Loucy (cell line): ENCODE data around the gene PRKCE.

Source experiments
- EZH2phosphoT487 ChIP-seq: fragments of 200-600 bp; IDR thresholded peaks from 2 replicates; pipeline ENCODE4 v1.6.1; 2018; ENCODE audit warnings: antibody characterized with exemption, mild to moderate bottlenecking, moderate library complexity, borderline replicate concordance
- TF ChIP-seq, protein P1 (sequence below): fragments of 200-600 bp; sonication (generic); conservative IDR thresholded peaks from 2 replicates; pipeline ENCODE4 v1.5.1; 2014; ENCODE audit warnings: mild to moderate bottlenecking, antibody characterized with exemption, low read length

DNA sequence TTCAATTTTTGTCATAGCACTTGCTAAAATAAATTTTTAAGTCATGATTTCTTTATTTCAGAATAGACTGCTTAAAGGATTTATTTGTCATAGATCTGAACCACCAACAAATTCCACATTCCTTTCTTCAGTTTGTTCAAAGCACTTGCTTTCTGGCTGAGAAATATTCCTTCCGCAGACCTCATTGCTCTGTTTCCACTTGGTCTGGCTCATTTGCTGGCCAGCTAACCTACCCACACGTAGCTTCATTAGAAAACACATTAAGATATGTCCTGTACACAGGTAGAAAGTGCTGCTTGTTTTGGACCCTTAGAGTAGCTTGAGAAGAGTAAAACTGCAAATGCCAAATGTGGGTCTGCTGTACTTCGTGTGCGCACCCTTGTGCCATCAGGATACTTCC, 479.0 kb downstream of the PRKCE start:
- TF ChIP-seq, protein P1, sequence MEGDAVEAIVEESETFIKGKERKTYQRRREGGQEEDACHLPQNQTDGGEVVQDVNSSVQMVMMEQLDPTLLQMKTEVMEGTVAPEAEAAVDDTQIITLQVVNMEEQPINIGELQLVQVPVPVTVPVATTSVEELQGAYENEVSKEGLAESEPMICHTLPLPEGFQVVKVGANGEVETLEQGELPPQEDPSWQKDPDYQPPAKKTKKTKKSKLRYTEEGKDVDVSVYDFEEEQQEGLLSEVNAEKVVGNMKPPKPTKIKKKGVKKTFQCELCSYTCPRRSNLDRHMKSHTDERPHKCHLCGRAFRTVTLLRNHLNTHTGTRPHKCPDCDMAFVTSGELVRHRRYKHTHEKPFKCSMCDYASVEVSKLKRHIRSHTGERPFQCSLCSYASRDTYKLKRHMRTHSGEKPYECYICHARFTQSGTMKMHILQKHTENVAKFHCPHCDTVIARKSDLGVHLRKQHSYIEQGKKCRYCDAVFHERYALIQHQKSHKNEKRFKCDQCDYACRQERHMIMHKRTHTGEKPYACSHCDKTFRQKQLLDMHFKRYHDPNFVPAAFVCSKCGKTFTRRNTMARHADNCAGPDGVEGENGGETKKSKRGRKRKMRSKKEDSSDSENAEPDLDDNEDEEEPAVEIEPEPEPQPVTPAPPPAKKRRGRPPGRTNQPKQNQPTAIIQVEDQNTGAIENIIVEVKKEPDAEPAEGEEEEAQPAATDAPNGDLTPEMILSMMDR: no peak
- no peak for TF ChIP-seq EZH2phosphoT487
